ENCODE data around the gene TTLL7.
"Not testable (repeated sequence)": the region's sequence is repeated elsewhere in the genome, so short reads cannot be mapped to it uniquely, and the experiment has no call there.

TTLL7 gene

GRCh38 chr1:83932693-83933092 lies 66.2 kb downstream of the TTLL7 start:
- no peak overlapping the region for H3K4me3 ChIP-seq (ENCODE audit: low read depth, low read length)

DNA sequence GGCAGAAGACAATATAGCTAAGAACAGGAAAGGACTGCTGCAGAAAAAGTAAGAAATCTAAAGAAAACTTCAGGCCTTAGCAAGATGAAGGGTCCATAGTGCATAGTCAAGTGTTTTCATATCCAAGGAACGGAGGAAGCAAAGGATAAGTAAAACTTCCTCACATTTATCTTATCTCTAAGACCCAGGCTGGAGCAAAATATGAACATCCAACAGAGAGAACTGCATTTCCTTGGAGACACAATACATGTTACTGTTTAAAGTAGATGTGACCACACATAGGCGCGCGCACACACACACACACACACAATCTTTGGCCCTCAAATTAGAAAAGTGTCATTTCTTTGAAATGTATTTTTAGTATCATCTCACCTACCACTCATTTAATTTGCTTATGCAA lies 66.7 kb downstream of the TTLL7 start:
- no peak overlapping the region for H3K4me3 ChIP-seq (ENCODE audit: low read depth, low read length)

GRCh38 chr1:83931658-83932253 lies 67.2 kb downstream of the TTLL7 start:
- no peak overlapping the region for H3K4me3 ChIP-seq (ENCODE audit: low read depth, low read length)

DNA sequence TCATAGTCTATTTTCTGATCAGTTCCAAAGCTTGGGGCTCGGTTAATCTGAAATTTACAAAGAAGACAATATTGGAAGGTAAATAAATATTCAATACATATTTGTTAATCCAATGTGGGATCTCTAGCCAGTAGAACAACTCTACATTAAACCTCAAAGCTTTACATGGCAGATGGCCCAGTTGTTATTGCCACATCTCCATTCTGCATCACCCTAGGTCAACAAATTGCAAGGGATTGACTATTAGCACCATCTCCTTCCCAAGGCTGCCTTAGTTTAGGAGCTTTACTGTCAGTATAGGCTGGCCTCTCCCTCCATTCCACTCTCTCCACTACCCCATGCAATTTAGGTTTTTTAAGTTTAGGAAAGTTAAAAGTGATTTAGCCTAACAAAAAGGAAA lies 69.7 kb downstream of the TTLL7 start:
- no peak overlapping the region for H3K4me3 ChIP-seq (ENCODE audit: low read depth, low read length)

DNA sequence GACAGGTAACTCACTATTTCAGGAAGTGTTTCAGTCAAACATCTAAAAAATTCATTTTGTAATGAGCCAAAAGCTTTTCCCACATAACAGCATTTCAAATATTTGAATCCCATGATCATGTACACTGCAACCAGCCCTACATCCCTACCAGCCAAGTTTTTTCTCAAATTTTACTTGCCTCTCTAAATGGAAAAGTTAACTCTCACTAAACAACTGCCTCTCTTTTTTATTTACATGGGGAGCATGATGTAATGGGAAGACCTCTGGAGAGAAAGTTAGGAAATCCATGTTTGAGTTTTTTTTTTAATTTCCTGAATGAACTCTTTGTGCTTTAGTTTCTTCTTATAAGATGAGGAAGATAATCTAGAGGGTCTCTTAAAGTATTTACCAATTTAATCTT lies 70.5 kb downstream of the TTLL7 start:
- H3K4me3 ChIP-seq (ENCODE audit: low read depth, low read length) = no peak overlapping the region

GRCh38 chr1:83927701-83928100 lies 71.2 kb downstream of the TTLL7 start:
- no peak overlapping the region for H3K4me3 ChIP-seq (ENCODE audit: low read depth, low read length)

- no peak overlapping the region for H3K4me3 ChIP-seq (ENCODE audit: low read depth, low read length)
Observed at GRCh38 chr1:83927061-83927460, 71.9 kb downstream of the TTLL7 start.

GRCh38 chr1:83923553-83923952 lies 75.4 kb downstream of the TTLL7 start:
- H3K4me3 ChIP-seq (ENCODE audit: low read depth, low read length) = no peak overlapping the region

- H3K4me3 ChIP-seq (ENCODE audit: low read depth, low read length) = no peak overlapping the region
Observed at GRCh38 chr1:83922431-83922830, 76.5 kb downstream of the TTLL7 start.

- H3K4me3 ChIP-seq (ENCODE audit: low read depth, low read length) = no peak overlapping the region
Observed at GRCh38 chr1:83920320-83920719, 78.6 kb downstream of the TTLL7 start.

DNA sequence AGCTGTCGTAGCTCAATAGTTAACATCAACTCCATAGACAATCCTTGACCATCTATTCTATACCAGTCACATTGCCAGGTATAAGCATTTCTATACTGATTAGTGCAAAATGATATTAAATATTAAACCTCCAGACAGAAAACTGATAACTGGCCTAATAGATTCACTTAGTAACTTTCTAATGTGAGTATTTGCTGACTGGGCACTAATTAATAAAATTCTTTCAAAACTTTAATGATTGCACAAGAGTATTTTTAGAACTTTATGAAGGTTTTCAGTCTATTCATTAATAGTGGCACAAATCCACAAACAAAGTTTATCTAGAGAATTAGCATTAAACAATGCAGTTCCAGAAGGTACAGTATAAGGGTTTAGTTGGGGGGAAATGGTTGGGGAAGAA lies 79.1 kb downstream of the TTLL7 start:
- H3K4me3 ChIP-seq (ENCODE audit: low read depth, low read length) = no peak overlapping the region

DNA sequence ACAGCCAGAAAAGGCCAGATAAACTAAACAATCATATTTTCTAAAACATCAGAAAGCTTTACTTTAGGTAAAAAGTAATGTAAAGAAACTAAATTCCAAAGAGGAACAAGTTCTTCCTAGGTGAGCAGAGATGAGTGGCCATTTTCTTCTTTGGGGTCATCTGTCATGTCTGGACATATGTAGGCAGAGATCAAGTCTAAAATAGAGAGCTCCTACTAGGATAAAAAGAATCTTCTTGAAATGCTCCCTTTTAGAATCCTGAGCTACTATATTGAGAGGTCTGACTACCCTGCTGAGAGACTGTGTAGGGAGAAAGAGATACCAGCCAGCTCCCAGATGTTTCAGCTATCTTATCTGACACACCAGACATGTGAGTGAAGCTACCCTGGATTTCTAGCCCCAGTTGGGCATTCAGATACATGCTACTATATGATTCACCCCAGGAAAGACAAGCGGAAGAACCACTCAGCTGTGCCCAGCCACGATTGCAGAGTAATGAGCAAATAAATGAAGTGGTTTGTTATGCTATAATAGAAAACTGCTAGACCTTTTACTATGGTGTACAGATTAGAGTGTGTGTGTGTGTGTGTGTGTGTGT lies 80.1 kb downstream of the TTLL7 start:
- H3K4me3 ChIP-seq (ENCODE audit: low read depth, low read length) = no peak overlapping the region

DNA sequence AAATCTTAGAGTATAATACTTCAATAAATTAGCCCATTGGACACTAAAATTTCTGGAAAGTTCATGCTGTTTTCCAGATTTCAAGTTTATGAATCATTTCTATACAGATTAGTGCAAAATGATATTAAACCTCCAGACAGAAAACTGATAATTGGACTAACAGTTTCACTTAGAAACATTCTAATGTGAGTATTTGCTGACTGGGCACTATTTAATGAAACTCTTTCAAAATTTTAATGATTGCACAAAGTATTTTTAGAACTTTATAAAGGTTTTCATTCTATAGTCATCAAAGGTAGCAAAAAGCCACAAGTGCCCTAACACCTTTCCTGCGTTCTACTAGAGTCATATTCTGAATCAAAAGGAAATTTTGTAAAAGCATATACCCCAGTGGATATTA lies 81.0 kb downstream of the TTLL7 start:
- no peak overlapping the region for H3K4me3 ChIP-seq (ENCODE audit: low read depth, low read length)

DNA sequence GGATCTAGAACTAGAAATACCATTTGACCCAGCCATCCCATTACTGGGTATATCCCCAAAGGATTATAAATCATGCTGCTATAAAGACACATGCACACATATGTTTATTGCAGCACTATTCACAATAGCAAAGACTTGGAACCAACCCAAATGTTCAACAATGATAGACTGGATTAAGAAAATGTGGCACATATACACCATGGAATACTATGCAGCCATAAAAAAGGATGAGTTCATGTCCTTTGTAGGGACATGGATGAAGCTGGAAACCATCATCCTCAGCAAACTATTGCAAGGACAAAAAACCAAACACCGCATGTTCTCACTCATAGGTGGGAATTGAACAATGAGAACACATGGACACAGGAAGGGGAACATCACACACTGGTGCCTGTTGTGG lies 82.8 kb downstream of the TTLL7 start:
- not testable (repeated sequence) for H3K4me3 ChIP-seq (ENCODE audit: low read depth, low read length)

GRCh38 chr1:83912876-83913275 lies 86.1 kb downstream of the TTLL7 start:
- no peak overlapping the region for H3K4me3 ChIP-seq (ENCODE audit: low read depth, low read length)

GRCh38 chr1:83910461-83910860 lies 88.5 kb downstream of the TTLL7 start:
- H3K4me3 ChIP-seq (ENCODE audit: low read depth, low read length) = no peak overlapping the region

DNA sequence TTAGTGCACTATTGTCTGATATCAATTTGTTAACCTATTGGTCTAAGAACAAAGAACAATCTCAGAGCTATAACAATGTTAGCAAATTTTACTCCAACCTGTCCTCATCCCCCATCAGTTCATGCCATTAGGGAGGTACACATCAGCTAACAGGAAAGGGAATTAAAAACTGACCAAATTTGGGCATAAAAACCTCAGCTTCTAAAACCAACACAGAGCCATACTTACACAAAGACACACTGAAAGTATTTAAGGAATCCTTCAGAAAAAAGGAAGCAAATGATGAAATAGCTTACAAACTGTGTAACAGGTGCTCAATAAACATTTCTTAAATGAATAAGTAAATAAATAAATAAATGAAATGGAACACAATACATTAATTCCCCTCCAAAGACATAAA lies 89.2 kb downstream of the TTLL7 start:
- H3K4me3 ChIP-seq (ENCODE audit: low read depth, low read length) = no peak overlapping the region

DNA sequence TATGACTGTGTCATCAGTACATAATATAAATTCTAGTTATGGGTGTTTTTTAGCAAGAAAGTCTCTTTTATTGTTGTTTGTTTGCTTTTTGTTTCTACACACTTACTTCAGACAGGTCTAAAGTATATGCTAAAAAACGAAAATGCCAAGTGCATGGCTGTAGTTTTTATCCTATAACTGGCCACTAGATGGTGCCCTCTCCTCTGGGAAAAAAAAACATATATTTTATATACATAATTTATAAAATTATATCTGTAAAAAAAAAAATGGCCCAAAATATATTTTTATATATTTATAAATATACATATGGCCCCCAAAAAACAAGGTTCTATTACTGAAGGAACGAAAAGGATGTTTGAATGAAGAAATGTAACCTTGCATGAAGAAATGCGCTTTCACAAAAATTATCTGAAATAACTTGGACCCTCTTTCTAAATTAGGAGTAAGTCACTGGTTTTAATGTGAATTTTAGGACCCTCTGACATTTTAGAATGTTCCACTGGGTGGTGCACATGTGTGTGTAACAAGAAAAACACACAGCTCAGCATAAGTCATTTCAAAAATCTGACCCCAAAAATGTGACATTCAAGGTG lies 93.5 kb downstream of the TTLL7 start:
- H3K4me3 ChIP-seq (ENCODE audit: low read depth, low read length) = no peak overlapping the region

GRCh38 chr1:83901547-83902155 lies 97.3 kb downstream of the TTLL7 start:
- H3K4me3 ChIP-seq (ENCODE audit: low read depth, low read length) = no peak overlapping the region

DNA sequence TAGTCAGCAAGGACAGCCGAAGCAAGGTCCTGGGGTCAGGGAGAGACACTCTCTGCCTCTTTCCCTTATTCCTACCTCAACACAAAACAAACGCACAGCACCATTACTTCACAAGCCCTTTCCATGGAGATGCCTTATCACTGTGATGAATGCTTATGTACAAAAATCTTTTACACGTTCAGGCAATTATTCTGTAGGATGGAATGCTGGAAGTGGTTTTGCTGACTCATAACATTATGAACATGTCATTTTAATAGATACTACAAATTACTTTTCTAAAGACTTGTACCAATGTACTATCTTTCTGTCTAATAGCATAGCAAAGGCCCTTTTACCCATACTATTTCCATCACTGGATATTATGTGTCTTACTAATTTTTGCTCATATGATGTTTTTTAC lies 98.4 kb downstream of the TTLL7 start:
- H3K4me3 ChIP-seq (ENCODE audit: low read depth, low read length) = no peak overlapping the region

DNA sequence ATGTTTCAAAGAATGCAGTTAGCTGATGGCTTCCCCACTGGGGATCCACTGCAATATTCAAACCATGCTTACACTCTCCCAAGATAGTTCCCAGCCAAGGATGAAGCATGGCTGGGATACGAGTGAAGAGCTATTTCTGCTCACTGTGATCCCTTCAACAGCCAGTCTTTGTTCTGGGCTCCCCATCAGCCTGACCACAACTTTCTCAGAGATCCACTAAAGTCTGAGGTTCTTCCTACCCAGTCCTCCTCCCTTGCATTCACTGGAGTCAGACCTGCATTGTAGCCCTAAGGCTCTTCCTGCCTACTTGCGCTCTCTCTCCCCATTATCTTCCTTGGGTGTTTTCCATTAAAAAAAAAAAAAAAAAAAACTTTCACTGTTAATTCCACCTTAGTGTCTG lies 101.4 kb downstream of the TTLL7 start:
- no peak overlapping the region for H3K4me3 ChIP-seq (ENCODE audit: low read depth, low read length)

- no peak overlapping the region for H3K4me3 ChIP-seq (ENCODE audit: low read depth, low read length)
Observed at GRCh38 chr1:83896299-83896698, 102.6 kb downstream of the TTLL7 start.

All from iPS-11a (cell line).